CD4-positive, CD25-positive, alpha-beta regulatory T cell (primary cell): Measurements from ENCODE around the gene TNK2. TPM values are rescaled to one million over a fixed set of nuclear protein-coding genes. Genes with fewer than 3 reads are reported as not detected.
"Not testable (repeated sequence)": the region's sequence is repeated elsewhere in the genome, so short reads cannot be mapped to it uniquely, and the experiment has no call there.

ENCODE experiments used
- ATAC-seq, 2 donors: fragments of 150-1000 bp; cut with Tn5 transposase; one replicate each; pipeline ENCODE4 v1.10.0; 2021; ENCODE audit warnings: low read depth in 2 of 2, moderate number of reproducible peaks in 2 of 2, moderate library complexity in 1 of 2
- DNase-seq, 3 donors: peaks; one replicate each; pipeline versions ENCODE4 v3.0.0 to v3.0.0-alpha.2; 2012 to 2022; ENCODE audit warnings: mixed read lengths in 1 of 3
- H3K27ac ChIP-seq: one replicate; pipeline ENCODE4 v1.7.0; 2013; ENCODE audit warnings: mild to moderate bottlenecking, low read length; ENCODE audit not compliant: insufficient read depth, poor library complexity, severe bottlenecking
- H3K27me3 ChIP-seq: one replicate; pipeline ENCODE4 v1.7.0; 2013; ENCODE audit warnings: low read length; ENCODE audit not compliant: control insufficient read depth, insufficient read depth
- H3K36me3 ChIP-seq: one replicate; pipeline ENCODE4 v1.7.0; 2013; ENCODE audit warnings: mild to moderate bottlenecking, low read length, moderate library complexity; ENCODE audit not compliant: control insufficient read depth, insufficient read depth
- H3K4me1 ChIP-seq: 2 replicates; pipeline ENCODE4 v1.7.0; 2013; ENCODE audit warnings: mild to moderate bottlenecking, low read length; ENCODE audit not compliant: insufficient read depth, control insufficient read depth, poor library complexity, severe bottlenecking
- H3K4me3 ChIP-seq: one replicate; pipeline ENCODE4 v1.7.0; 2013; ENCODE audit warnings: low read depth, mild to moderate bottlenecking, low read length, moderate library complexity
- H3K9me3 ChIP-seq, 2 experiments: 1 replicate in 1 of 2; 2 replicates in 1 of 2; pipeline ENCODE4 v1.7.0; 2013; ENCODE audit warnings: low read length in 2 of 2, mild to moderate bottlenecking in 1 of 2, moderate library complexity in 1 of 2; ENCODE audit not compliant: control insufficient read depth in 2 of 2
- H3K27ac Mint-ChIP-seq, 3 donors: one replicate each; pipeline ENCODE4 v1.8.0; 2020 to 2022; ENCODE audit warnings: mild to moderate bottlenecking in 3 of 3, mixed read lengths in 3 of 3, moderate library complexity in 2 of 3
- H3K27me3 Mint-ChIP-seq: one replicate; pipeline ENCODE4 v1.8.0; 2022; ENCODE audit warnings: mild to moderate bottlenecking, mixed read lengths
- H3K36me3 Mint-ChIP-seq: one replicate; pipeline ENCODE4 v1.8.0; 2020; ENCODE audit warnings: mixed read lengths
- H3K4me1 Mint-ChIP-seq, 4 donors: one replicate each; pipeline ENCODE4 v1.8.0; 2020 to 2022; ENCODE audit warnings: mixed read lengths in 4 of 4, mild to moderate bottlenecking in 1 of 4
- H3K4me3 Mint-ChIP-seq, 4 donors: one replicate each; pipeline ENCODE4 v1.8.0; 2020 to 2022; ENCODE audit warnings: mild to moderate bottlenecking in 4 of 4, mixed read lengths in 4 of 4, moderate library complexity in 3 of 4
- H3K9me3 Mint-ChIP-seq, 7 donors: one replicate each; pipeline ENCODE4 v1.8.0; 2020 to 2022; ENCODE audit warnings: mixed read lengths in 7 of 7, mild to moderate bottlenecking in 3 of 7, moderate library complexity in 2 of 7
- polyA plus RNA-seq, 4 donors: library from polyadenylated mRNA; unstranded; fragments of 300-500 nt; fragmentation: Illumina TruSeq; gene quantifications; one replicate each; pipeline ENCODE4 v1.2.3, GENCODE V29; 2021
- total RNA-seq: library from RNA; stranded (reverse); gene quantifications from one replicate; pipeline ENCODE4 v1.2.3, GENCODE V29; 2022

Gene TNK2
- total and polyA plus RNA-seq, 5 donors from 2014 or later, result 0.93 to 139 (median 2.1) TPM

GRCh38 chr3:195866686-195867511 is 41.5 kb downstream of the TNK2 start:
- Histone ChIP-seq H3K4me3 (no peak overlapping the region), H3K27me3 (no peaks in the 10 kb centered on the region), H3K4me1 (no peaks in the 10 kb centered on the region), H3K27ac (no peak overlapping the region), H3K36me3 (peaks cover 33% of the 10 kb centered on the region), H3K9me3 (no peaks in the 10 kb centered on the region)
- Mint-ChIP-seq H3K27me3 (no peaks in the 10 kb centered on the region), H3K4me1 (no peaks in the 10 kb centered on the region), H3K9me3 (no peaks in the 10 kb centered on the region), H3K27ac (no peak overlapping the region), H3K36me3 (peaks cover 6% of the 10 kb centered on the region), H3K4me3 (no peak overlapping the region)
- DNase-seq (no peak), ATAC-seq (no peak)

DNA sequence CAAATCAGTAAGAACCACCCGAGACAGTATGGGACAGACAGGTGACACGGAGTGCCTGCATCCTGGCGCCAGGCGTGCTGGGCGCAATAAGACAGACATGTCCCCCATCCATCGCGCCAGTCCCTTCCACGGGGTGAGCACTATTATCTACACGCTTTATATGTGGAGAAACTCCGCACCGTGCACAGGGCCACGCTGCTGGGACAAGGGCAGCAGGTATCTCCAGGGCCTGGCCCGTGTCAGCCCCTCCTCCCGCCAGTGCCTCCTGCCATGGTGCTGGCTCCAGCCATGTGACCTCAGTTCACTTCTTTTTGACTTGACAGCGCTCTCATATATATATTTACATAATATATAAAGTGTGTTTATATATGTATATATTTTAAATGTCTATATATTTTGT is 42.6 kb downstream of the TNK2 start:
- no peak for ATAC-seq
- Mint-ChIP-seq H3K36me3 (peaks cover 6% of the 10 kb centered on the region), H3K9me3 (no peaks in the 10 kb centered on the region), H3K4me1 (peaks cover 0 to under 1% (median 0%) of the 10 kb centered on the region in 4 donors), H3K4me3 (no peak overlapping the region), H3K27ac (no peak overlapping the region), H3K27me3 (no peaks in the 10 kb centered on the region)
- H3K4me3 ChIP-seq, result no peak overlapping the region
- no peaks in the 10 kb centered on the region for H3K9me3 ChIP-seq
- H3K36me3 ChIP-seq, result peaks cover 24% of the 10 kb centered on the region
- H3K27ac ChIP-seq, result no peak overlapping the region
- no peaks in the 10 kb centered on the region for H3K27me3 ChIP-seq
- DNase-seq, result no peak
- H3K4me1 ChIP-seq, result no peaks in the 10 kb centered on the region

- Histone ChIP-seq H3K4me1 (peaks cover 10% of the 10 kb centered on the region), H3K9me3 (no peaks in the 10 kb centered on the region), H3K27ac (no peak overlapping the region), H3K4me3 (no peak overlapping the region), H3K27me3 (no peaks in the 10 kb centered on the region), H3K36me3 (peaks cover 12% of the 10 kb centered on the region)
- Mint-ChIP-seq H3K36me3 (peaks cover 6% of the 10 kb centered on the region), H3K9me3 (no peaks in the 10 kb centered on the region), H3K27me3 (no peaks in the 10 kb centered on the region), H3K27ac (peak overlapping the region in 1 of 3 donors; percentile 80), H3K4me3 (no peak overlapping the region), H3K4me1 (peaks cover 4 to 11% (median 6%) of the 10 kb centered on the region in 4 donors)
- peak; percentile 71 to 81 for ATAC-seq
- DNase-seq, result peak; percentile 35 to 64 (median 46)
Measured at GRCh38 chr3:195863121-195864061, 45.0 kb downstream of the TNK2 start.

GRCh38 chr3:195862318-195862717 is 46.0 kb downstream of the TNK2 start:
- H3K36me3 ChIP-seq, H3K4me1 ChIP-seq, H3K36me3 Mint-ChIP-seq, H3K4me3 ChIP-seq, H3K27me3 Mint-ChIP-seq, H3K27me3 ChIP-seq, DNase-seq, H3K9me3 Mint-ChIP-seq, H3K27ac ChIP-seq, H3K4me3 Mint-ChIP-seq, ATAC-seq, H3K9me3 ChIP-seq, H3K27ac Mint-ChIP-seq: not testable (repeated sequence)
- peaks cover 4 to 11% (median 6%) of the 10 kb centered on the region in 4 donors for H3K4me1 Mint-ChIP-seq

DNA sequence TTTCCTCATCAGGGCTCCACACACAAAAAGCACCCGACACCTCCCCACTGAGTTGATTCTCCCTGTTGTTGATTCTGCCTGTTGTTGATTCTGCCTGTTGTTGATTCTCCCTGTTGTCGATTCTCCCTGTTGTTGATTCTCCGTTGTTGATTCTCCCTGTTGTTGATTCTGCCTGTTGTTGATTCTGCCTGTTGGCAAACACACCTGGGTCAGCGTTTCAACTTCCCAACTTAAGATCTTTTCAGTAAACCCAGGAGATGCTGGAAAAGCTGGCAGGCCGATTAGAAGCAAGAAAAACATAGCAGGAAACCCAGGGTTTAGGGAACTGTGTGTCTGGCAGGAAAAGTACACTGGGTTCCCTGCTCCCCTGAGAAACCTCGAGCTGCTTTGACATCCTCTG is 47.9 kb downstream of the TNK2 start:
- no peak for ATAC-seq
- H3K4me3 ChIP-seq, result no peak overlapping the region
- H3K36me3 Mint-ChIP-seq, result peaks cover 1% of the 10 kb centered on the region
- H3K36me3 ChIP-seq, result peaks cover 3% of the 10 kb centered on the region
- no peaks in the 10 kb centered on the region for H3K9me3 Mint-ChIP-seq
- DNase-seq, result no peak
- peaks cover 4 to 11% (median 6%) of the 10 kb centered on the region in 4 donors for H3K4me1 Mint-ChIP-seq
- H3K27ac Mint-ChIP-seq, result no peak overlapping the region
- no peaks in the 10 kb centered on the region for H3K9me3 ChIP-seq
- H3K27ac ChIP-seq, result no peak overlapping the region
- peaks cover 10% of the 10 kb centered on the region for H3K4me1 ChIP-seq
- no peaks in the 10 kb centered on the region for H3K27me3 Mint-ChIP-seq
- H3K4me3 Mint-ChIP-seq, result no peak overlapping the region
- H3K27me3 ChIP-seq, result no peaks in the 10 kb centered on the region

GRCh38 chr3:195859846-195860411 is 48.4 kb downstream of the TNK2 start:
- Histone ChIP-seq H3K4me3 (no peak overlapping the region), H3K27me3 (no peaks in the 10 kb centered on the region), H3K4me1 (peaks cover 10% of the 10 kb centered on the region), H3K9me3 (no peaks in the 10 kb centered on the region), H3K27ac (no peak overlapping the region), H3K36me3 (peaks cover 3% of the 10 kb centered on the region)
- no peak for ATAC-seq
- no peaks in the 10 kb centered on the region for H3K27me3 Mint-ChIP-seq
- peak overlapping the region in 1 of 3 donors; percentile 56 for H3K27ac Mint-ChIP-seq
- no peaks in the 10 kb centered on the region for H3K9me3 Mint-ChIP-seq
- H3K4me3 Mint-ChIP-seq, result no peak overlapping the region
- no peak for DNase-seq
- H3K4me1 Mint-ChIP-seq, result peaks cover 4 to 11% (median 6%) of the 10 kb centered on the region in 4 donors
- H3K36me3 Mint-ChIP-seq, result no peaks in the 10 kb centered on the region

DNA sequence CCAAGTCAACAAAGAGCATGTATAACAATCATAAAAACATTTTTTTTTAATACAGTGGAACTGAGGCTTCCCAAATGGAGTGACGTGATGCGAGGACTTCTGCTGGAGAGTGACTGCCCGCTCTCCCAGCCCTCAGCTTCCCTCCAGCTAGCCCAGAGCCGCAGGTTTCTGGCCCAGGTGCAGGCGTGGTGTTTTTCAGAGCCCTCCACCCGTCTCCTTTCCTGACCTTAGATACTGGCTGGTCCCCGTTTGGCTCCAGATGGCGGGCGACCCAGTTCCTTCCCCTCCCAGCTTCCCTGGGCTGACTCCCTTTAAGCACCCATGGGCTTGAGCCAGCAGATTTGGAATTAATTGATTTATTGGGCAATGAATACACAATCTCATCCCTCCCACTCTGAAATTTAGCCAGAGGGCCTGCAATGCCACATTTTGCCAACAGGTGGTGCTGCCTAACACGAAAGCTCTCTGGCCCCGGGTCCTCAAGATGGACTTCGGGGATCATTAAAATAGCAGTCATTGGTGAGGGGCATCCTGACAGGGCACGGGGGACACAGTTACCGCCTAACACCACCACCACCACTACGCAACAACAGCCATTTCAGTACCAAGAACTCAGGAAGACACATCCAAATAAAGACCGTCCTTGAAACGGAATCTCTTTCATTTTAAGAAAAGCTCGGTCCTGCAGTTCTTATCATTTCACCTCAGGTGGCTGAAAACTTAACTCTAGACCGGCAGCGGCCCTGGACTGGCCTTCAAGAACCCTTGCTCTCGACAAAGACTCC is 49.1 kb downstream of the TNK2 start:
- Histone ChIP-seq H3K4me1 (peaks cover 10% of the 10 kb centered on the region), H3K36me3 (peaks cover 2% of the 10 kb centered on the region), H3K9me3 (no peaks in the 10 kb centered on the region), H3K27ac (no peak overlapping the region), H3K4me3 (peak overlapping the region; percentile 35), H3K27me3 (no peaks in the 10 kb centered on the region)
- Mint-ChIP-seq H3K4me3 (no peak overlapping the region), H3K9me3 (no peaks in the 10 kb centered on the region), H3K36me3 (no peaks in the 10 kb centered on the region), H3K27me3 (no peaks in the 10 kb centered on the region), H3K4me1 (peaks cover 4 to 11% (median 6%) of the 10 kb centered on the region in 4 donors), H3K27ac (peak overlapping the region in 2 of 3 donors; percentile 21 to 33)
- peak; percentile 18 to 47 for ATAC-seq
- peak; percentile 57 to 75 (median 69) for DNase-seq
